K562 (cell line): ENCODE measurements around the gene ACSBG1. TPM values are rescaled to one million over a fixed set of nuclear protein-coding genes. Genes with fewer than 3 reads are reported as not detected.

Experiments
- ATF1 ChIP-seq, 2 experiments: fragments of 450-650 bp in 1 of 2; IDR thresholded peaks; 2 replicates each; pipeline ENCODE4 v1.6.1; 2016; ENCODE audit warnings: missing compliant biosample characterization in 1 of 2, missing genetic modification characterization in 1 of 2
- CBFA2T2 ChIP-seq: fragments of 450-650 bp; conservative IDR thresholded peaks from 2 replicates; pipeline ENCODE4 v1.6.1; 2017; ENCODE audit warnings: mild to moderate bottlenecking
- E2F4 ChIP-seq: sonication (generic); formaldehyde crosslinking; IDR thresholded peaks from 2 replicates; pipeline ENCODE4 v1.8.0; 2022; ENCODE audit warnings: mild to moderate bottlenecking, low read depth, missing genetic modification reagents
- MBD2 ChIP-seq: sonication (generic); IDR thresholded peaks from 2 replicates; pipeline ENCODE4 v1.6.1; 2016; ENCODE audit warnings: low read depth, borderline replicate concordance
- PHB ChIP-seq: fragments of 250-450 bp; sonication (Bioruptor Pico); IDR thresholded peaks from 2 replicates; pipeline ENCODE4 v1.5.0; 2021
- PHF21A ChIP-seq: fragments of 450-650 bp; IDR thresholded peaks from 2 replicates; pipeline ENCODE4 v1.6.1; 2017; ENCODE audit warnings: low read depth, borderline replicate concordance
- PML ChIP-seq: IDR thresholded peaks from 2 replicates; pipeline ENCODE4 v1.6.1; 2012; ENCODE audit warnings: low read length, inconsistent platforms
- POLR3A ChIP-seq: IDR thresholded peaks from 2 replicates; pipeline ENCODE4 v1.6.1; 2011; ENCODE audit warnings: borderline replicate concordance, mild to moderate bottlenecking, moderate library complexity; ENCODE audit not compliant: insufficient read length, insufficient read depth; ENCODE audit errors: extremely low read depth
- SRSF9 ChIP-seq: fragments of 200-400 bp; formaldehyde crosslinking; IDR thresholded peaks from 2 replicates; pipeline ENCODE4 v1.6.1; 2017; ENCODE audit warnings: low read depth, low read length, borderline replicate concordance
- TAL1 ChIP-seq: fragments of 450-650 bp; IDR thresholded peaks from 2 replicates; pipeline ENCODE4 v1.6.1; 2016; ENCODE audit warnings: mild to moderate bottlenecking
- TBL1XR1 ChIP-seq, 2 experiments: IDR thresholded peaks; 2 replicates each; pipeline ENCODE4 v1.6.1; 2012; ENCODE audit warnings: improper control_type of control experiment in 2 of 2, low read length in 2 of 2, mild to moderate bottlenecking in 1 of 2
- U2AF2 ChIP-seq: fragments of 200-400 bp; formaldehyde crosslinking; optimal IDR thresholded peaks from 2 replicates; pipeline ENCODE3; 2017; ENCODE audit warnings: low read depth, mild to moderate bottlenecking, low read length
- ZNF318 ChIP-seq, 2 experiments: fragments of 450-650 bp; IDR thresholded peaks; 2 replicates each; pipeline ENCODE4 v1.6.1; 2016; ENCODE audit warnings: mild to moderate bottlenecking in 2 of 2, borderline replicate concordance in 1 of 2, low read depth in 1 of 2, moderate library complexity in 1 of 2
- ZNF398 ChIP-seq: fragments of 250-450 bp; sonication (Bioruptor Pico); IDR thresholded peaks from 2 replicates; pipeline ENCODE4 v1.8.0; 2021; ENCODE audit warnings: moderate library complexity, mild to moderate bottlenecking, inconsistent platforms
- ZNF408 ChIP-seq: fragments of 250-450 bp; sonication (Bioruptor Pico); IDR thresholded peaks from 2 replicates; pipeline ENCODE4 v1.4.0; 2020; ENCODE audit warnings: low read depth, mild to moderate bottlenecking, moderate library complexity
- polyA plus RNA-seq, 8 experiments: library from polyadenylated mRNA; depleted of rRNA in 4 of 8; stranded (reverse) in 5 of 8; unstranded in 3 of 8; fragments of >200 nt; fragmentation: Nextera tagmentation in 2 of 8; fragmentation: Illumina TruSeq in 1 of 8; extraction: Ambion mirVana in 2 of 8; extraction: Trizol in 1 of 8; gene quantifications; 2 replicates each; pipeline versions ENCODE4 v1.2.1 to v1.2.3, GENCODE V29; 2011 to 2014; ENCODE audit warnings: inconsistent platforms in 1 of 8, missing spikeins in 1 of 8
- total RNA-seq, 7 experiments: library from RNA; depleted of rRNA in 6 of 7; stranded (reverse); fragments of >200 nt in 6 of 7; fragmentation: Illumina TruSeq in 2 of 7; extraction: Trizol in 2 of 7; gene quantifications; 2 replicates each; pipeline versions ENCODE4 v1.2.1 to v1.2.3, GENCODE V29; 2011 to 2021; ENCODE audit warnings: low replicate concordance in 1 of 7

ACSBG1 gene
- total and polyA plus RNA-seq, 9 of the 15 experiments (the other 6 are each of a cell fraction or from before 2014, with no cell fraction given): 0.36 to 6.4 (median 2.5) TPM

GRCh38 chr15:78247911-78248310 lies 13.5 kb upstream of the ACSBG1 start (continued):
- no peak for TF ChIP-seq ZNF318 (IDR thresholded peaks at IDR 0.05; ENCODE audit: borderline replicate concordance in 1 of 2, low read depth in 1 of 2)
- TF ChIP-seq PML: no peak
- TF ChIP-seq SRSF9: no peak
- TF ChIP-seq PHF21A: no peak
- TF ChIP-seq PHB (CRISPR knock-in tag): no peak
- TF ChIP-seq TAL1: peak; percentile 51; the same call in 1 of the 2 replicates
- no peak for TF ChIP-seq U2AF2
- no peak for TF ChIP-seq ATF1 (CRISPR knock-in tag; IDR thresholded peaks at IDR 0.05)
- no peak for TF ChIP-seq ATF1 (tag; IDR thresholded peaks at IDR 0.05)
- TF ChIP-seq ZNF398 (CRISPR knock-in tag): no peak
- TF ChIP-seq POLR3A: no peak
- TF ChIP-seq E2F4: no peak
- TF ChIP-seq CBFA2T2: peak; percentile 76
- TF ChIP-seq MBD2: no peak
- no peak for TF ChIP-seq TBL1XR1 (IDR thresholded peaks at IDR 0.05; ENCODE audit: low read length in 2 of 2)
- TF ChIP-seq ZNF408 (CRISPR knock-in tag): no peak
